Neural crest cell (in vitro differentiated cells): ENCODE results near the gene PYGL. TPM values are rescaled to one million over a fixed set of nuclear protein-coding genes. Genes with fewer than 3 reads are reported as not detected.

Source experiments
- DNase-seq: peaks from one replicate; pipeline ENCODE4 v3.0.0; 2021; ENCODE audit warnings: low read depth, mixed read lengths, low spot score
- H3K27ac Mint-ChIP-seq: one replicate; pipeline ENCODE4 v1.8.0; 2021; ENCODE audit warnings: mild to moderate bottlenecking, mixed read lengths; ENCODE audit not compliant: unreplicated experiment
- H3K27me3 Mint-ChIP-seq: 2 replicates; pipeline ENCODE4 v1.8.0; 2021; ENCODE audit warnings: low read depth, mild to moderate bottlenecking, mixed read lengths
- H3K36me3 Mint-ChIP-seq: 2 replicates; pipeline ENCODE4 v1.8.0; 2021; ENCODE audit warnings: low read depth, mild to moderate bottlenecking, mixed read lengths
- H3K4me1 Mint-ChIP-seq: 2 replicates; pipeline ENCODE4 v1.8.0; 2021; ENCODE audit warnings: mixed read lengths
- H3K4me3 Mint-ChIP-seq: one replicate; pipeline ENCODE4 v1.8.0; 2021; ENCODE audit warnings: mild to moderate bottlenecking, mixed read lengths
- H3K9me3 Mint-ChIP-seq: 2 replicates; pipeline ENCODE4 v1.8.0; 2021; ENCODE audit warnings: mixed read lengths
- total RNA-seq: library from RNA; stranded (reverse); gene quantifications from 2 replicates; pipeline ENCODE4 v1.2.1, GENCODE V29; 2021
- TF ChIP-seq, protein P1 (sequence below): fragments of 200-600 bp; sonication (generic); conservative IDR thresholded peaks from 2 replicates; pipeline ENCODE4 v1.5.0; 2021; ENCODE audit warnings: antibody characterized with exemption, mild to moderate bottlenecking

PYGL gene
- total RNA-seq, 1 donor from 2014 or later = 45.3 TPM

DNA sequence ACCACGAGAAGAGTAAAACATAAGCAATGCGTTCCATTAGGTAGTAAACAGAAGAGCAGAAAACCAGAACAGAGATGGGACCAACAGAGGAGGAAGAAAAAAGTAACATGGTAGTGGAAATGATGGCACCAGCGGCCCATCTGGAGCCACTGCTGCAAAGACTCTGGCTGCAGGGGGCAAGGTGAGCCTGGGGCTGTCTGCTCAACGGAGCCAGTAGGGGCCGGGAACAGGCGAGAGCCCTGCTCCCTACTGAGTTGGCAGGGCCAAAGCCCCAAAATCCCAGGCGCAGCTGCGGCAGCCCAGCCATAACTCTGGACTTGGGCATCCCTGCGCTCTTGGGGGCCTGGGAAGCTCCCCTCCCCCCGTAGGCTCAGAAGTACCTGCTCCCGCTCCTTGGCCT is 28.5 kb upstream of the PYGL start:
- Mint-ChIP-seq H3K4me1 (peaks cover 2% of the 10 kb centered on the region), H3K4me3 (no peak overlapping the region), H3K27ac (no peak overlapping the region), H3K9me3 (no peaks in the 10 kb centered on the region), H3K36me3 (no peaks in the 10 kb centered on the region), H3K27me3 (no peaks in the 10 kb centered on the region)
- TF ChIP-seq, protein P1, sequence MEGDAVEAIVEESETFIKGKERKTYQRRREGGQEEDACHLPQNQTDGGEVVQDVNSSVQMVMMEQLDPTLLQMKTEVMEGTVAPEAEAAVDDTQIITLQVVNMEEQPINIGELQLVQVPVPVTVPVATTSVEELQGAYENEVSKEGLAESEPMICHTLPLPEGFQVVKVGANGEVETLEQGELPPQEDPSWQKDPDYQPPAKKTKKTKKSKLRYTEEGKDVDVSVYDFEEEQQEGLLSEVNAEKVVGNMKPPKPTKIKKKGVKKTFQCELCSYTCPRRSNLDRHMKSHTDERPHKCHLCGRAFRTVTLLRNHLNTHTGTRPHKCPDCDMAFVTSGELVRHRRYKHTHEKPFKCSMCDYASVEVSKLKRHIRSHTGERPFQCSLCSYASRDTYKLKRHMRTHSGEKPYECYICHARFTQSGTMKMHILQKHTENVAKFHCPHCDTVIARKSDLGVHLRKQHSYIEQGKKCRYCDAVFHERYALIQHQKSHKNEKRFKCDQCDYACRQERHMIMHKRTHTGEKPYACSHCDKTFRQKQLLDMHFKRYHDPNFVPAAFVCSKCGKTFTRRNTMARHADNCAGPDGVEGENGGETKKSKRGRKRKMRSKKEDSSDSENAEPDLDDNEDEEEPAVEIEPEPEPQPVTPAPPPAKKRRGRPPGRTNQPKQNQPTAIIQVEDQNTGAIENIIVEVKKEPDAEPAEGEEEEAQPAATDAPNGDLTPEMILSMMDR = no peak
- DNase-seq = no peak

DNA sequence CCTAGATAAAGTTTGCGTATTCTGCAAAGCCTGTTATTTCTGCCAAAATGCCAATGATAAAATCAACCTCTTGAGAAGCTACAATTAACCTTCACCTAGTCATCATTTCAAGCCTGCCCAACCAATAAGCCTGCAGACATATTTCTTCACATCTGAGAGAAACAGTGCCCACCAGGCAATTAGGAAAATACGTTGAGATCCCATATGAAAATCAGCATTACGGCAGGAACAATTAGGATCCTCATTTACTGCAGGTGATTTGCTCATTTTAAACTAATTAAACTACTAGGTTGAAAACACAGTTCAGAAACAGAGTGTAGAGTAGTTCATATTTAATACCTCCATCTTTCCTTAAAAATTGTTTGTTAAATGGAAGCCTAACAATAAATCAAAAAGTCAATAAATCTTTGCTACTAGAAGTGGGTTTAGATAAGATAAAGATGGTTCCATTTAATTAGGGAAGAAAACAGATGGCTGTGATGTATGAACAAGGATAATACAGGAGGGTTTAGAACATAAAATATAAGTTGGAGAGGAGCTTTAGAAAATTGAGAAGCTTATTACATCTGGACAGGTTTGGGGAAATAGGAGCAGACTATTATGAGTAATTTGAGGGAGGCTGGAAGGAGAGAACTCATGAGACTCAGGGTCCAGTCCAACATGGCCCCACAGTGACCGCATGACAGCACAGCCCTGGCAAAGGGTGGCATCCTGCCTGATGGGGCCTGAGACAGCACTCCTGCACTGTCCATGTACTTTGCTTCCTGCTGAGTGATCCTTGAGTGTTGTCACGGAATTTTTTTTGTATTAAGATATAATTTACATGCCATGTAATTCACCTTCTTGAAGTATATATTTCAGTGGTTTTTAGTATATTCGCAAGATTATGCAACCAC is 26.9 kb upstream of the PYGL start:
- Mint-ChIP-seq H3K27ac (no peak overlapping the region), H3K27me3 (no peaks in the 10 kb centered on the region), H3K36me3 (no peaks in the 10 kb centered on the region), H3K9me3 (no peaks in the 10 kb centered on the region), H3K4me3 (no peak overlapping the region), H3K4me1 (peaks cover 4% of the 10 kb centered on the region)
- TF ChIP-seq, protein P1 = no peak
- DNase-seq = no peak

DNA sequence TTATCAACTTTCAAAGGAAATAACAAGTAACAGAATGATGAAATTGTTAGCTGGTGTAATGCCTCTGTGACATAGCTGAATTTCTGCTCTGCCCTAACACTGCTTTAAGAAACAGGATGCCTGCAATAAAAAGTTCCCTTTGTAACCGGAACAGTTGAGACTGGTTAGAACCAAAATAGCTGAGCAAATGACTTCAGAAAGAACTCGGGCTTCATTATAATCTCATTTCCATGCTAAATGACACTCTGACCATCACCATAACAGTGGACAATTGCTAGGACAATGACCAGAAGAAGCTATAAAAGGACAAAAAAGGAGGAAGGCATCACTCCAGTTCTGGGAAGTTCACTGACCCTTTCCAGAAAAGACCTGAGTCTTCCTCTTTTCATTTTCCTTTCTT is 23.5 kb upstream of the PYGL start:
- no peaks in the 10 kb centered on the region for H3K9me3 Mint-ChIP-seq
- H3K27ac Mint-ChIP-seq = no peak overlapping the region
- H3K4me3 Mint-ChIP-seq = no peak overlapping the region
- H3K4me1 Mint-ChIP-seq = peaks cover 4% of the 10 kb centered on the region
- no peak for DNase-seq
- H3K36me3 Mint-ChIP-seq = no peaks in the 10 kb centered on the region
- no peaks in the 10 kb centered on the region for H3K27me3 Mint-ChIP-seq
- TF ChIP-seq, protein P1 = no peak

DNA sequence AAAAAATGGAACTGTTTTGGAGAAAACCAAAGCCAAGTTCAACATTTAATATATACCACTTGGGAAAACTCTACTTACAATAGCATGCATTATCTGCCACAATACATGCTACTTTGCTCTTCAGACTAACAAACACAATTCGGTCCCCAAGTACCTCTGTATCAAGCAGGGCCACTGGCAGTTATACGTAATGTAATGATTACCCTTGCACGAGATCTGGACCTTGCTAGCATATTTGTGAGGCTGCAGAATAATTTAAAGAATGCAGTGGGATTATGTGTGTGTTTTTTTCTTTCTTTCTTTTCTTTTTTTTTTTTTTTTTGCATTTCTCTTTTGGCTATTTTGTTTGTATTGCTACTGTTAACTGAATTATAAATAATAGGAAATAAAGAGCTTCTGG is 22.8 kb upstream of the PYGL start:
- TF ChIP-seq, protein P1 = no peak
- H3K27me3 Mint-ChIP-seq = no peaks in the 10 kb centered on the region
- no peak for DNase-seq
- H3K4me3 Mint-ChIP-seq = no peak overlapping the region
- no peak overlapping the region for H3K27ac Mint-ChIP-seq
- no peaks in the 10 kb centered on the region for H3K9me3 Mint-ChIP-seq
- peaks cover 4% of the 10 kb centered on the region for H3K4me1 Mint-ChIP-seq
- H3K36me3 Mint-ChIP-seq = no peaks in the 10 kb centered on the region

DNA sequence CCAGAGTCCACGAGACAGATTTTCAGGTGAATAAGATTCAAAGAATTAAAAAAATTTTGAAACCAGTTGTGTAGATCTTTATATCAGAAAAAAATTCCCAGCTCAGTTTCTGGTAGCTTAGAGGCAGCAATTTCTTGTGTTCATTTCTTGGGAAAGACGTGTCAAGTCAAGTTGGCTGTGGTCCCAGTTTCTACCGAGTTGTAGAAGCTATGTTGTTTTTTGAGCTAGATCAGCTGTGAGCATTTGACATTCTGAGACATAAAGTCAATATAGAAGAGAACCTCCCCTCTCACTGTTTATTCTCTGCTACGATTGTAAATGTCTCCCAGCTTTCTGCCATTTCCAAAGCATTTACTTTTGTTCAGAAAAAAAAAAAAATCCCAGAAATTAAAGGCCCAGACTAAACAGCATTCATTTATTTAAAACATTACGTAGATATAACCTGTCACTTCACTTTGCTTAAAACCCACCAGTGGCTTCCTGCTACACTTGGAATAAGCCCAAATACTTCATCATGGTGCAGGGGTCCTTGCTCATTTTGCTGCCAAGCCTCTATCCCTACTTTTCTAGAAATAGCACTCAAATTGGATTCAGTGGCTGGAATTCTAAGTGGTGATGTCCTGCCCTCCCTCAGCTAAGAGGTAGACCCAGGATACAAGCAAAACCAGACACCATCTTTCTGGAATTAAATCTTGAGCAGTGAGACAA is 20.6 kb upstream of the PYGL start:
- Mint-ChIP-seq H3K9me3 (no peaks in the 10 kb centered on the region), H3K27me3 (no peaks in the 10 kb centered on the region), H3K27ac (no peak overlapping the region), H3K36me3 (no peaks in the 10 kb centered on the region), H3K4me3 (no peak overlapping the region), H3K4me1 (peaks cover 11% of the 10 kb centered on the region)
- no peak for DNase-seq
- TF ChIP-seq, protein P1 = no peak
